Measurements from ENCODE around the gene CELA1. TPM values are rescaled to one million over a fixed set of nuclear protein-coding genes. Genes with fewer than 3 reads are reported as not detected.
"Not testable (repeated sequence)": the region's sequence is repeated elsewhere in the genome, so short reads cannot be mapped to it uniquely, and the experiment has no call there.

The CELA1 gene
- total RNA-seq, 1 donor from 2014 or later, result not detected

- peak; percentile 38 for ATAC-seq
- intact Hi-C loops (cut with DNase I), result no loop called here
- no peak for DNase-seq (ENCODE audit: low spot score)
These were observed 5.5 kb upstream of the CELA1 start for GRCh38 chr12:51351913-51352532.

- DNase-seq (ENCODE audit: low spot score), result no peak
- intact Hi-C loops (cut with DNase I), result no loop called here
- no peak for ATAC-seq
These were observed 2.5 kb upstream of the CELA1 start for GRCh38 chr12:51349026-51349425.

DNA sequence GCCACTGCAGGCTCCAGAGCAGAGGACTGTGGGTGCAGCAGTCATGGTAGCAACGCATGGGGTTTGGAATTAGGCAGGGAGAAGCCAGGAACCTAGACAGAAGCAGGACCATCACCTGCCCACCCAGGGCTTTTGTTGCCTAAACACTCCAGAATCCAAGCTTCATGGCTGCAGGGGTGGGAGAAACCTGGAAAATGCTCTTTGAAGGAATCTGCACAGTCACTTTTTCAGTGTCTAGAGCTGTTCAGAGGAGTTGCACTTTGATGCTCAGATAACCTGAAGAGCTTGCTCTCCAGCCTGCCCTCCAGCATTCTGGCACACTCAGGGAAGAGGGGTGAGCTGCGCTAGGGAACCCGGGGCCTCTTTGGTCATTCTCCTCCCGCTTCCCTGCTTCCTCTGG, 1.6 kb upstream of the CELA1 start:
- DNase-seq (ENCODE audit: low spot score) (no peak), ATAC-seq (no peak)
- intact Hi-C loops (cut with DNase I), result no loop called here

DNA sequence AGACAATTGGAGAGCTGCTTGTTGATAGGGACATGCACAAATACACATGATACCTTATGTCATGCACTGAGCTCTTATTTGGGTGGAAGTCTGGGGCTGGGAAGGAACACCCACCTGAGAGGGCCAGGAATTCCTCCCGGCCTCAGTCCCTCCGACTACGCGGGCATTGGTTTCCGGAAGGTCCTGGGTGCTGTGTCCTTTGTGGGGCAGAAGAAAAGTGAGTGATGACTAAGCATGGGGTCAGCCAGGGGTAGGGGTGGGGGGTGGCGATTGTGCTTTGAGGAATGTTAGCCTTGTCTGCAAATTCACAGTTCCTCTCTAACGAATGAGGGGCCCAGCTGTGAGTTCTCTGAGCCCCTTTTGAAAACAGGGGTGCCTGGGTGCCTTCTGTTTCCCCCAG, 798 bp downstream of the CELA1 start:
- DNase-seq (ENCODE audit: low spot score) (no peak), ATAC-seq (no peak)
- intact Hi-C loops (cut with DNase I), result no loop called here

DNA sequence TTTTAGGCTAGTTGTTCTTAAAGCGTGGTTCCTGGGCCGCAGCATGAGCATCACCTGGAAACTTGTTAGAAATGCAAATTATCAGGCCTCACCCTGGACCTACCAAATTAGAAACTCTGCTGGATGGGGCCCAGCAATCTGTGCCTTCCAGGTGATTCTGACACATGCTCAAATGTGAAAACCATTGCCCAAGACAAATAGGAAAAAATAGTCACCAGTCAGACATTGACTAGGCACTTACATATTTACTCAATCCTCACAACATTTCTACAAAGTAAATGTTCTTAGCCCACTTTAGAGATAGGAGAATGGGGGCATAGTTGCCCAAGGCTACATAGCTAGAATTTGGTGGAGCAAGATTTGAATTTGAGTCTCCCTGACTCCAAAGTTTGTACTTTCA, 3.3 kb downstream of the CELA1 start:
- intact Hi-C loops (cut with DNase I), result no loop called here
- no peak for ATAC-seq

DNA sequence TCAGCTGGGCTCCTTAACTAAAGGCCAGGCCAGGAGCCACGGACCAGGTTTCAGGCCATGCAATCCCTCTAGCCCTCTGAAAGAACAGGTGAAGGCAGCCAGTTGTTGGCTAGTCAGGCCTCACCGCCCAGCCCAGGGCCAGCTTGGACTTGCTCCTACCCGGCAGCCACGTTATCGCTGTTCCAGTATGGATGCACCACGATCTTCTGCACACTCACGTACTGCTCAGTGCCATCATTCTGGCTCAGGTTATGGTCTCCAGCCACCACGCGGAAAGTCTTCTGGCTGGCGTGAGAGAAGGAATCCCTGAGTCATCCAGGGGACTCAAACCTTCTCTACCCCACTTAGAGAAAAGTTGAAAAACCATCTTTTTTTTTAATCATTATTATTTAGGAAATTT, 4.1 kb downstream of the CELA1 start:
- DNase-seq (ENCODE audit: low spot score), result no peak
- ATAC-seq, result no peak
- intact Hi-C loops (cut with DNase I), result no loop called here

More for the DNA sequence above, 3.3 kb downstream of the CELA1 start:
- no peak for DNase-seq (ENCODE audit: low spot score)

DNA sequence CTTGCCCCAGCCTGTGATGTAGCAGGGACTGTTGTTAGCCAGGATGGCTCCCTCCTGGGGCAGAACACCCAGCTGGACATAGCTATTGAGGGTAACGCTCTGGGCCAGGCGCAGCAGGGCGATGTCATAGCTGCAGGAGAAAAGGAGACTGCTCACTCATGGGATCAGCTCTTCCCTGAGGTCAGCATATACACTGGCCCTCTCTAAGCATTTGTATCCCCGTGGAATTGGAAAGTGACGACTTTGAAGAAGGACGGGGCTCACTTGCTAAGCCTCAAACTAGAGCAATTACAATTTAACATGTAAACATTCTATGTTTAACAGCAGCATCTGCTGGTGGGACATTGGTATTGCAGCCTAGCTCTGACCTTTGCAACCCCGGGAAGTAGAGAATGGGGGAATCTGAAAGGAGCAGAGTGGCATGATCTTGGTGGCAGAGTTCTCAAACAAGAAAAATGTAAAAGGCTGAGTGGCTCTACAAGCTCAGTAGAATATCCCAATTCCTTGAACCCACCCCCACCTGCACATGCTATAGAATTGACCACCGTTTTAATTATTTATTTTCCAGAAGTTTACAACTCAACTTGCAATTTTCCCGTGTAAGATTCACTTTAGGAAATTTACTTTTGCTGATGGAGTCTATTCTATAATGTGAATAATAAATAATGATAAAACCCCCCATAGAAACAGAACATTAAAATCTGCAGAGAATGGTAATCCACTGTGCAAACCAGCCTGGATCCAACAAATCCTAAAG, 5.0 kb downstream of the CELA1 start:
- ATAC-seq, result peak; percentile 92
- peak; percentile 83 for DNase-seq (ENCODE audit: low spot score)
- intact Hi-C loops (cut with DNase I), result no loop called here

GRCh38 chr12:51339750-51340149, 6.7 kb downstream of the CELA1 start:
- intact Hi-C loops (cut with DNase I), result no loop called here
- DNase-seq (ENCODE audit: low spot score) (no peak), ATAC-seq (no peak)

DNA sequence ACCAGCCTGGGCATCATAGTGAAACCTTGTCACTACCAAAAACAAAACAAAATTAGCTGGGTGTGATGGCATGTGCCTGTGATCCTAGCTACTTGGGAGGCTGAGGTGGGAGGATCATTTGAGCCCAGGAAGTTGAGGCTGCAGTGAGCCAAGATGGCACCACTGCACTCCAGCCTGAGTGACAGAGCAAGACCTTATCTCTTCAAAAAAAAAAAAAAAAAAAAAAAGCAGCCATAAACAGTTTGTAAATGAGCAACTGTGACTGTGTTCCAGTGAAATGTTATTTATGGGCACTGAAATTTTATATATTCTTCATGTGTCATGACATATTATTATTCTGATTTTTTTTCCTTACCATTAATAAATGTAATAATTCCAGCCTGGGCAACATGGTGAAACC, 9.1 kb downstream of the CELA1 start:
- intact Hi-C loops (cut with DNase I); ATAC-seq; DNase-seq (ENCODE audit: low spot score): not testable (repeated sequence)

GRCh38 chr12:51335931-51336330, 10.5 kb downstream of the CELA1 start:
- ATAC-seq, result no peak
- no peak for DNase-seq (ENCODE audit: low spot score)
- intact Hi-C loops (cut with DNase I), result no loop called here

DNA sequence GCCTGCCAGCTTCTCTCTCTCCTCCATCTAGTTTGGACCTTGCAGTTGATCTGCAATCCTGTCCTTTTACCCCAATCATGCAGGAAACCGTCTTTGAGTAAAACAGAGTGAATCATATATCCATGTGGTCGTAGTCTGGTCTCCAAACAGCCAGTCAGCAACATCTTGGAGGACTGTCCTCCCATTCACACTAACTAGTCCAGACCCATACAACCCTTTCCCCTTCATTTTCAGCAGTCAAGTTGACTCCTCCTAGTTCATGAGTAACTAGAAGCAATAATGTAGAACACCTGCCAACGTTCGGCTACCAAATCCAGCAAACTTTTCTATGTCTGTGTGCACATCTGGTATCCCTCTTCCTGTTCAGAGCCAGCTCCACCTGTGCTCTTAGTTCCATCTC, 11.7 kb downstream of the CELA1 start:
- no peak for DNase-seq (ENCODE audit: low spot score)
- intact Hi-C loops (cut with DNase I), result no loop called here
- ATAC-seq, result no peak

DNA sequence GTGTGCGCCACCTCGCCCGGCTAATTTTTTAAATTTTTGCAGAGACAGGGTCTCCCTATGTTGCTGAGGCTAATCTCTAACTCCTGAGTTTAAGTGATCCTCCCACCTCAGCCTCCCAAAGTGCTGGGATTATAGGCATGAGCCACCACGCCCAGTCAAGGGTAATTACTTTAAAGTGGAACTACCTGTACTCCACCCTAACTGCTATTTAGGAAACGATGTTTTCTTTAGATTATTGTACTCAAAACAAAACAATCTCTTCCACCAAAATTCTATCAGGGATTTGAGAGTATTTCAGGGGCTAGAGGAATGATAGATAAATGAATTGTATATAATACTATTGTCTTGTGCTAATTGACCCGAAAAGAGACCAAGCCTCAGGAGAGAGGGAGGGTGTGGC, 12.9 kb downstream of the CELA1 start:
- ATAC-seq (no peak), DNase-seq (ENCODE audit: low spot score) (no peak)
- intact Hi-C loops (cut with DNase I), result no loop called here

GRCh38 chr12:51330186-51330585, 16.3 kb downstream of the CELA1 start:
- ATAC-seq, result no peak
- intact Hi-C loops (cut with DNase I), result no loop called here
- no peak for DNase-seq (ENCODE audit: low spot score)

- DNase-seq (ENCODE audit: low spot score) (no peak), ATAC-seq (no peak)
- intact Hi-C loops (cut with DNase I), result no loop called here
These were observed 16.7 kb downstream of the CELA1 start for GRCh38 chr12:51329742-51330141.

GRCh38 chr12:51328587-51328986, 17.9 kb downstream of the CELA1 start:
- intact Hi-C loops (cut with DNase I), result no loop called here
- no peak for ATAC-seq
- DNase-seq (ENCODE audit: low spot score), result no peak

- ATAC-seq (peak; percentile 86), DNase-seq (ENCODE audit: low spot score) (no peak)
- intact Hi-C loops (cut with DNase I), result no loop called here
These were observed 19.6 kb downstream of the CELA1 start for GRCh38 chr12:51326698-51327439.

DNA sequence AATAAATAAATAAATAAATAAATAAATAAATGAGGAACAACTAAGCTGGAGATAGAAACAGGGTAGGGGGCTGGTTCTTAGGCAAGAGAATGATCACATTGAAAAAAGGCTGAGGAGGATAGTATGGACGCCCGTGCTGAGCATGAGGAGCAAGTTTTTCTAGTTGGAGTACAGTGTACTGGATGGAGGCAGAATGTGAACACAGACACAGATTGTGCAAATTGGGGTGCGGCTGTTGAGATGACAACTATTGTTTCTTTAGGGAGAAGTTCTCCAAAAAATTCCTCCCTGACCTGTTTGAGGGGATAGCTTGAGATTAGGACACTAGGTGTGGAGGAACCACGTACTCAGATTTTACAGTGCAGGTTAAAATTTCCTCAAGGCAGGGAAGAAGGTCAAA, 21.5 kb downstream of the CELA1 start:
- ATAC-seq, result no peak
- intact Hi-C loops (cut with DNase I), result no loop called here
- DNase-seq (ENCODE audit: low spot score), result no peak

DNA sequence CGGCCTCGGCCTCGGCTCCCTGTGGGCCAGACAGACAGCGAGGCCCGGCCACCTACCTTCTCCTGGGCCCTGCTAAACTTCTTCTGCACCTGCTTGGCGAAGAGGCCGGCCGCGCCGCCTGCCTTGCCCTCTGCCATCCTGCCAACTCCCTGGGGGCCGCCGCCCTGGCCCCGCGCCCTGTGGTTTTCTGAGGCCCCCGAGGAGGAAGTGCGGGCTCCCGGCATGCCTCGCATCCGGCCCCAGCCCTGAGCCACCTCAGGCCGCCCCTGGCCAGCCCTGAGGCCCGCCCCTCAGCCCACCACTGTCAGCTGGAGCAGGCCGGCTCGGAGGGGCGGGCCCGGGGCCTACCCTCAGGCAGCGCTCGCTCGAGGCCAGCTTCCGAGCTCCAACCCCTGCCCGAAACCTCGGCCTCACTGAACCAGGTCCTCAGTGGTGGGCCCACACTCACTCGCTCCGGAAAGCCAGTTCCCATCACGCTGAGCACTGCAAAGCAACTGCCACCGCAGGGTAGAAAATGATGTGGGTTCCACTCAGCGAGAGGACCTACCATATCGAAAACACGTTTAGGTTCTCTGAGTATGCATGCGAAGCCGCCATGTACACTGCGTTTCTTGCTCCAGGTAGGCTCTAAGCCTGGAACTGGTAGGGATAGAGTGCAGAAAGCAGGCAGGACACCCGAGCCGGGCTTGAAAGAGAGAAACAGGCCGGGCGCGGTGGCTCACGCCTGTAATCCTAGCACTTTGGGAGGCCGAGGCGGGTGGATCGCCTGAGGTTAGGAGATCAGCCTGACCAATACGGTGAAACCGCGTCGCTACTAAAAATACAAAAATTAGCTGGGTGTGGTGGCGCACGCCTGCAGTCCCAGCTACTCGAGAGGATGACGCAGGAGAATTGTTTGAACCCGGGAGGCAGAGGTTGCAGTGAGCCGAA, 22.2 kb downstream of the CELA1 start, which contains the start of gene BIN2:
Gene BIN2 (minus strand): TSS at position 209 of the 930 bp plus-strand sequence. CDS start 72 bp downstream, at position 137.
- peak; percentile 9 for ATAC-seq
- DNase-seq (ENCODE audit: low spot score), result peak; percentile 70
- intact Hi-C loops (cut with DNase I), result no loop called here
